ENCODE data around the gene BCL7B. TPM values are rescaled to one million over a fixed set of nuclear protein-coding genes. Genes with fewer than 3 reads are reported as not detected.
"Not testable (repeated sequence)": the region's sequence is repeated elsewhere in the genome, so short reads cannot be mapped to it uniquely, and the experiment has no call there.

Gene BCL7B
- total RNA-seq, 1 donor from 2014 or later, result 40.4 TPM

DNA sequence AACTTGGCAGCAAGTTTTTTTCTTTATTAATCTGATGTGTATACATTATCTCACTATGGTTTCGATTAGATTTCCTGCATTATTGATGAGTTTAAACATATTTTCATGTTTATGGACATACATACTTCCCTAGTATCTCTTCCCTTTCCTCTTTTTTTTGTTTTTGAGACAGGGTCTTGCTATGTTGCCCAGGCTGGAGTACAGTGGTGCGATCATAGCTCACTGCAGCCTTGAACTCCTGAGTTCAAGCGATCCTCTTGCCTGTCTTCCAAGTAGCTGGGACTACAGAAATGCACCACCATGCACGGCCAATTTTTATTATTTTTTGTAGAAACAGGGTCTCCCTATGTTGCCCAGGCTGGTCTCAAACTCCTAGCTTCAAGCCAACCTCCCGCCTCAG, 54.3 kb downstream of the BCL7B start:
- no peak for TF ChIP-seq CTCF (IDR thresholded peaks at IDR 0.05; ENCODE audit: unreplicated experiment)
- H3K27ac Mint-ChIP-seq, result no peak overlapping the region
- no peak for DNase-seq (ENCODE audit: low spot score in 2 of 2, unreplicated experiment in 2 of 2)
- H3K36me3 Mint-ChIP-seq, result peaks cover 43% of the 10 kb centered on the region
- no peak overlapping the region for H3K4me3 Mint-ChIP-seq
- H3K9me3 Mint-ChIP-seq, result no peaks in the 10 kb centered on the region
- no peaks in the 10 kb centered on the region for H3K4me1 Mint-ChIP-seq
- no peaks in the 10 kb centered on the region for H3K27me3 Mint-ChIP-seq (ENCODE audit: low read depth)

DNA sequence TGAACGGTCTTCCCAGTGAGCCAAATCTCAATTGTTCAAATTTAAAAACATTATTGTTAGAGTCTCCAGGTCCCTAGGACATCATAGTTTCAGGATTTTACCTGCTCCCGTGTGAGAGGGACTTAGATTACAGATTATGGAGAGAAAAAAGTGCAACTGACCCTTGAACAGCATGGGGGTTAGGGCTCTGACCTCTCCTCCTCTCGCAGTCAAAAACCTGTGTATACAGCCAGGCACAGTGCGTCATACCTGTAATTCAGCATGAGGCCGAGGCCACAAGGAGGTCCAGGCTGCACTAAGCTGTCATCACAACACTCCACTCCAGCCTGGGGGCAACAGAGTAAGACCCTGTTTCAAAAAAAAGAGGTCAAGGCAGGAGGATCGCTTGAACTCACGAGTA, 60.9 kb downstream of the BCL7B start:
- H3K4me3 Mint-ChIP-seq, result no peak overlapping the region
- no peak for DNase-seq (ENCODE audit: low spot score in 2 of 2, unreplicated experiment in 2 of 2)
- no peak overlapping the region for H3K27ac Mint-ChIP-seq
- TF ChIP-seq CTCF (IDR thresholded peaks at IDR 0.05; ENCODE audit: unreplicated experiment), result no peak
- H3K36me3 Mint-ChIP-seq, result peaks cover 54% of the 10 kb centered on the region
- H3K4me1 Mint-ChIP-seq, result no peaks in the 10 kb centered on the region
- H3K27me3 Mint-ChIP-seq (ENCODE audit: low read depth), result no peaks in the 10 kb centered on the region
- peaks cover 5% of the 10 kb centered on the region for H3K9me3 Mint-ChIP-seq

GRCh38 chr7:73495507-73495906, 62.0 kb downstream of the BCL7B start:
- not testable (repeated sequence) for H3K4me3 Mint-ChIP-seq; H3K4me1 Mint-ChIP-seq; H3K9me3 Mint-ChIP-seq; H3K27me3 Mint-ChIP-seq (ENCODE audit: low read depth); DNase-seq (ENCODE audit: low spot score in 2 of 2, unreplicated experiment in 2 of 2); H3K27ac Mint-ChIP-seq
- peaks cover 48% of the 10 kb centered on the region for H3K36me3 Mint-ChIP-seq

GRCh38 chr7:73489976-73490375, 67.5 kb downstream of the BCL7B start:
- no peak overlapping the region for H3K27ac Mint-ChIP-seq
- peaks cover 30% of the 10 kb centered on the region for H3K36me3 Mint-ChIP-seq
- no peaks in the 10 kb centered on the region for H3K27me3 Mint-ChIP-seq (ENCODE audit: low read depth)
- H3K9me3 Mint-ChIP-seq, result no peaks in the 10 kb centered on the region
- H3K4me1 Mint-ChIP-seq, result no peaks in the 10 kb centered on the region
- no peak overlapping the region for H3K4me3 Mint-ChIP-seq
- TF ChIP-seq CTCF (IDR thresholded peaks at IDR 0.05; ENCODE audit: unreplicated experiment), result no peak
- no peak for DNase-seq (ENCODE audit: low spot score in 2 of 2, unreplicated experiment in 2 of 2)

DNA sequence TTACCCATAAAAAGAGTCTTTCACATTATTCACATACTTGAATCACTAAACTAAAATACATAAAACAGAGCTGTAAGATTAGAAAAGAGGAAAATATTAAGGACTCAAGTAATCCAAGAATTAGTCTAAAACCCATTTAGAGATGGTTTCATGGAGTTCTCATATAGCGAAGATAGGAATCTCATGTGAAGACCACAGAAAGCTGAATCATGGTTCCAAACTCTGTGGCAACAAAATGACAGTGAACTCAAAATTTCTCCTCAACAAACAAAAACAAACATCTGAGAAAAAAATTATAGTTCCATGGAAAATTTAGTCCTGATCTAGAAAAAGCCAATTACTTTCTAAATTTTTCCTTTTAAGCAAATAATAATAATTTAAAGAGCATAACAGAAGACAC, 70.0 kb downstream of the BCL7B start:
- Mint-ChIP-seq H3K4me1 (no peaks in the 10 kb centered on the region), H3K9me3 (no peaks in the 10 kb centered on the region), H3K4me3 (no peak overlapping the region), H3K27ac (no peak overlapping the region), H3K27me3 (ENCODE audit: low read depth) (no peaks in the 10 kb centered on the region), H3K36me3 (peaks cover 21% of the 10 kb centered on the region)
- TF ChIP-seq CTCF (IDR thresholded peaks at IDR 0.05; ENCODE audit: unreplicated experiment), result no peak
- DNase-seq (ENCODE audit: low spot score in 2 of 2, unreplicated experiment in 2 of 2), result no peak

Other genes with a start within 250 kb of the BCL7B start
- gene NSUN5, start 248.9 kb downstream of the BCL7B start, total RNA-seq, result 18.6 to 20.5 TPM (median 19.8 TPM) in 3 replicates
- gene TRIM50, start 229.6 kb downstream of the BCL7B start, total RNA-seq, result not detected in 3 replicates
- not detected in 3 replicates for gene FKBP6, start 229.5 kb downstream of the BCL7B start, total RNA-seq
- gene FZD9, start 123.9 kb downstream of the BCL7B start, total RNA-seq, result 0.66 to 1.1 TPM (median 1.0 TPM) in 3 replicates
- 74.8 to 77.8 TPM (median 76.9 TPM) in 3 replicates for gene BAZ1B, start 35.4 kb downstream of the BCL7B start, total RNA-seq
- 51.5 to 52.2 TPM (median 51.6 TPM) in 3 replicates for gene TBL2, start 20.9 kb upstream of the BCL7B start, total RNA-seq
- 1.5 to 2.6 TPM (median 2.0 TPM) in 3 replicates for gene MLXIPL, start 66.8 kb upstream of the BCL7B start, total RNA-seq
- 15.4 to 16.7 TPM (median 16.1 TPM) in 3 replicates for gene VPS37D, start 110.1 kb upstream of the BCL7B start, total RNA-seq
- 13.1 to 14.8 TPM (median 14.6 TPM) in 3 replicates for gene DNAJC30, start 125.8 kb upstream of the BCL7B start, total RNA-seq
- gene BUD23, start 125.9 kb upstream of the BCL7B start, total RNA-seq, result 64.2 to 70.2 TPM (median 69.1 TPM) in 3 replicates
- 12.5 to 15.5 TPM (median 13.2 TPM) in 3 replicates for gene STX1A, start 162.0 kb upstream of the BCL7B start, total RNA-seq
- gene ABHD11, start 181.1 kb upstream of the BCL7B start, total RNA-seq, result 33.9 to 40.7 TPM (median 35.2 TPM) in 3 replicates
- 10.5 to 11.0 TPM (median 10.6 TPM) in 3 replicates for gene CLDN3, start 212.6 kb upstream of the BCL7B start, total RNA-seq

Measured in mesothelial cell of epicardium (in vitro differentiated cells).